AG04450 (cell line): ENCODE measurements around the gene OCSTAMP. TPM values are rescaled to one million over a fixed set of nuclear protein-coding genes. Genes with fewer than 3 reads are reported as not detected.

ENCODE experiments used
- CTCF ChIA-PET: fragments of 300-600, 350-600 bp; formaldehyde crosslinking; extraction: SDS; loops from one replicate; lab custom pipeline; 2022; ENCODE audit warnings: antibody characterized with exemption, inconsistent platforms; lab: Charles Lee
- POLR2A ChIA-PET: fragments of 350-600 bp; formaldehyde crosslinking; extraction: SDS; loops from one replicate; lab custom pipeline; 2021; ENCODE audit warnings: antibody characterized with exemption, inconsistent platforms; lab: Yijun Ruan, JAX
- DNase-seq: peaks from one replicate; pipeline ENCODE4 v3.0.0-alpha.2; 2011; ENCODE audit warnings: low read depth, low spot score
- H3K27ac ChIP-seq: one replicate; pipeline ENCODE4 v1.5.1; 2012; ENCODE audit warnings: low read depth, low read length, control low read depth
- H3K27me3 ChIP-seq: one replicate; pipeline ENCODE4 v1.6.0; 2012; ENCODE audit warnings: low read length; ENCODE audit not compliant: control insufficient read depth, insufficient read depth
- H3K4me3 ChIP-seq: 2 replicates; pipeline ENCODE4 v1.5.1; 2011; ENCODE audit warnings: mild to moderate bottlenecking, low read depth, low read length, control low read depth
- H3K9me3 ChIP-seq: 2 replicates; pipeline ENCODE4 v1.5.1; 2012; ENCODE audit warnings: low read length; ENCODE audit not compliant: control insufficient read depth, insufficient read depth
- CTCF ChIP-seq: IDR thresholded peaks from 2 replicates; pipeline ENCODE4 v1.5.1; 2011; ENCODE audit warnings: low read depth, low read length, control low read depth, inconsistent platforms
- polyA plus RNA-seq: library from polyadenylated mRNA; depleted of rRNA; stranded (reverse); fragments of >200 nt; gene quantifications from 2 replicates; pipeline ENCODE4 v1.2.3, GENCODE V29; 2011

The OCSTAMP gene
- polyA plus RNA-seq, 1 experiment: not detected

GRCh38 chr20:46546936-46547335 is 3.5 kb downstream of the OCSTAMP start:
- ChIA-PET POLR2A (no interaction called here), CTCF (no interaction called here)
- H3K27ac ChIP-seq: no peak overlapping the region
- DNase-seq: no peak
- peaks cover 9% of the 10 kb centered on the region for H3K27me3 ChIP-seq
- TF ChIP-seq CTCF: no peak
- no peak overlapping the region for H3K4me3 ChIP-seq
- H3K9me3 ChIP-seq: no peaks in the 10 kb centered on the region; the same call in 1 of the 2 replicates

GRCh38 chr20:46546298-46546697 is 4.2 kb downstream of the OCSTAMP start:
- TF ChIP-seq CTCF: no peak
- H3K27me3 ChIP-seq: peaks cover 10% of the 10 kb centered on the region
- POLR2A ChIA-PET: no interaction called here
- CTCF ChIA-PET: no interaction called here
- no peaks in the 10 kb centered on the region; the same call in 1 of the 2 replicates for H3K9me3 ChIP-seq
- no peak overlapping the region for H3K27ac ChIP-seq
- no peak for DNase-seq
- no peak overlapping the region for H3K4me3 ChIP-seq

GRCh38 chr20:46545827-46546138 is 4.7 kb downstream of the OCSTAMP start:
- CTCF ChIA-PET: no interaction called here
- peaks cover 14% of the 10 kb centered on the region for H3K27me3 ChIP-seq
- TF ChIP-seq CTCF: no peak
- H3K27ac ChIP-seq: no peak overlapping the region
- no peak for DNase-seq
- no peaks in the 10 kb centered on the region; the same call in 1 of the 2 replicates for H3K9me3 ChIP-seq
- POLR2A ChIA-PET: no interaction called here
- H3K4me3 ChIP-seq: no peak overlapping the region

- no peak for DNase-seq
- POLR2A ChIA-PET: no interaction called here
- no peak overlapping the region for H3K4me3 ChIP-seq
- peaks cover 17% of the 10 kb centered on the region for H3K27me3 ChIP-seq
- H3K27ac ChIP-seq: no peak overlapping the region
- TF ChIP-seq CTCF: no peak
- no peaks in the 10 kb centered on the region; the same call in 1 of the 2 replicates for H3K9me3 ChIP-seq
- CTCF ChIA-PET: interaction anchor here (1.7 kb wide), 1 partner anchor 136 kb away, joined by 8 read pairs; no protein-coding TSS in a partner anchor
These were observed 5.2 kb downstream of the OCSTAMP start for GRCh38 chr20:46545077-46545826.

GRCh38 chr20:46544576-46544975 is 5.9 kb downstream of the OCSTAMP start:
- H3K4me3 ChIP-seq: no peak overlapping the region
- no peaks in the 10 kb centered on the region; the same call in 1 of the 2 replicates for H3K9me3 ChIP-seq
- ChIA-PET CTCF (interaction anchor here (0.7 to 1.7 kb wide), 3 partner anchors 17 to 136 kb away, joined by 3 to 8 read pairs (median 3); no protein-coding TSS in a partner anchor), POLR2A (no interaction called here)
- no peak overlapping the region for H3K27ac ChIP-seq
- peak; percentile 8; the same call in 1 of the 2 replicates for TF ChIP-seq CTCF
- DNase-seq: no peak
- peaks cover 21% of the 10 kb centered on the region for H3K27me3 ChIP-seq
